GM11168 (cell line): ENCODE data around the gene EHF.

Source experiments
- in situ Hi-C: fragments of 300-500 bp; cut with MboI; formaldehyde crosslinking; loops from one replicate; pipeline ENCODE4 v1.12.0; 2022; ENCODE audit warnings: low sequenced_read_pairs; ENCODE audit not compliant: unreplicated experiment

EHF gene

DNA sequence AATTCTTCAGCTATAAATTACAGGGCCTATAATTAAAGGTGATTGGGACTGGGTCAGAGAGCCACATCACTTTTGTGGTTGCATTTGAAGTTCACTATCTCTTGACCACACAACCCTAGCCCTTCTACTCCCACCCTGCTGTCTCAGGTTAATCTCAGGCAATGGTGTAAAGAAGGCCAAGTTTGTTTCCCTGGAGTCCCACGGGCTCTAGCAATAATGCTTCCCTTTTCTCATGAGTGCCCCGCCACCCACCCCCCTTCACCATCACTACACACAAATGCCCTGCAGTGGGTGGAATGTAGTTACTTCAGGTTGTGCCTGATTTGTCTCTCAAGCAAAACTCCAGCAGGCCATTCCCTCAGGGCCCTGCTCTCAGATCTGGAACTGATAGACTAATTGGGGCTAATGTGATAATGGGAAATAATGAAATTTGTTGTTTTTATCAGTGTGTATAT lies 1.8 kb upstream of the EHF start:
- in situ Hi-C loops: no loop called here

GRCh38 chr11:34620202-34620601 lies 691 bp upstream of the EHF start:
- in situ Hi-C loops: no loop called here

GRCh38 chr11:34621876-34622275 lies 983 bp downstream of the EHF start:
- in situ Hi-C loops: no loop called here

DNA sequence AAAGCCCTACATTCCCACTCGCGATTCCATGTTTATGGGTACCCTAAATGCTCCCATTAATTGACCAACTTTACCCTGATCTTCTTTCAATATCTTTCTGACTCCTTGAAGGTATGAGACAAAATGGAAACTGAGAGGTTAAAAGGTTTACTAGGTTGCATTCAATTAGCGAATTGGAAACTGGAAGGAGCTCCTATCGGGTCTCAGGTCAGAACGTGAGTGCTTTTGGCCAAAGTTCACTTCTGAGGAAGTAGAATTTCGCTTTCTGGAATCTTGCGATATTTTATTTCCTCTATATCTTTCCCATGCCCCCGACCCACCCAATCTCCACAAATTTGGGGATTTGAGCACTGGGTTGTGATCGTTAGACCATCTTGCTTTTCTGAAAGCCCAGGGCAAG lies 2.6 kb downstream of the EHF start:
- in situ Hi-C loops: no loop called here

- in situ Hi-C loops: no loop called here
Observed at GRCh38 chr11:34624069-34624468, 3.2 kb downstream of the EHF start.

DNA sequence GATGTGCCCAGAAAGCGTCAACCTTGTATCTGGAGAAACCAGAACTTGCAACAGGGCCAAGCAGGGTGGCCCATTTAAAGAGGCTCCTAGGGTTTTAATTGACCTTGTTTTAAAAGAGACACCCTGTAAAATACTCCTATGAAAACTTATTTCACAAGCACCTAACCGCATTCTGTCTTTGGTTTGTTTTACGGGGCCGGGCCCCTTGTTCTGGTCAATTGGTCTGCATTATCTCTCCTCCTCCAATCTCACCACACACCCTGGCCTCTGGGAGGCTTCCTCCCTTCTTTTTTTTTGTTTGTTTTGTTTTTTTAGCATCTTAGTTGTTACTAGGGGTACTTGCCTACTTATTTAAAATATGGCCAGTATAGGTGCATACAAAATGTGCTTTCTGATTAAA lies 4.7 kb downstream of the EHF start:
- in situ Hi-C loops: no loop called here

GRCh38 chr11:34626393-34626792 lies 5.5 kb downstream of the EHF start:
- in situ Hi-C loops: no loop called here

DNA sequence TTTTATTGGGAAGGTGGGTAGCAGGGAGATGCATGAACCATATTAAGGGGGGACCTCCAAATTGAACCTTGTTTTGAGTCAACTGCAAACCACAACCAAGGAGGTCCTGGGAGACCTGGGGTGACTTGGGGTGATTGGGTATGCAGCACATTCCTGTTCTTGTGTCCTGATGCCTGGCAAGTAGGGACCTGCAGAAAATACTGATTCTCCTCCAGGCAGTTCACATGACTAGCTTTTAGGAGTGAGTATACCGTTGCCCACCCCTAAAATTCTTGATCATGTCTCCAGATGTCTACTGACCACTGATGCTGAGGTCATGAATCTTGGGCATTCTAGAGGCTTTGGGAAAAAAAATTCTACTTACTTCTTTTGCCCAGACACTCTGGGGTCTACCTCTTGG lies 6.3 kb downstream of the EHF start:
- in situ Hi-C loops: no loop called here

- in situ Hi-C loops: no loop called here
Observed at GRCh38 chr11:34629711-34630110, 8.8 kb downstream of the EHF start.

- in situ Hi-C loops: no loop called here
Observed at GRCh38 chr11:34630544-34630943, 9.7 kb downstream of the EHF start.

- in situ Hi-C loops: no loop called here
Observed at GRCh38 chr11:34631297-34631696, 10.4 kb downstream of the EHF start.

GRCh38 chr11:34631737-34632104 lies 10.8 kb downstream of the EHF start:
- in situ Hi-C loops: no loop called here

GRCh38 chr11:34632105-34632791 lies 11.4 kb downstream of the EHF start:
- in situ Hi-C loops: no loop called here

GRCh38 chr11:34633640-34633989 lies 12.7 kb downstream of the EHF start:
- in situ Hi-C loops: no loop called here

- in situ Hi-C loops: no loop called here
Observed at GRCh38 chr11:34633990-34634693, 13.2 kb downstream of the EHF start.

DNA sequence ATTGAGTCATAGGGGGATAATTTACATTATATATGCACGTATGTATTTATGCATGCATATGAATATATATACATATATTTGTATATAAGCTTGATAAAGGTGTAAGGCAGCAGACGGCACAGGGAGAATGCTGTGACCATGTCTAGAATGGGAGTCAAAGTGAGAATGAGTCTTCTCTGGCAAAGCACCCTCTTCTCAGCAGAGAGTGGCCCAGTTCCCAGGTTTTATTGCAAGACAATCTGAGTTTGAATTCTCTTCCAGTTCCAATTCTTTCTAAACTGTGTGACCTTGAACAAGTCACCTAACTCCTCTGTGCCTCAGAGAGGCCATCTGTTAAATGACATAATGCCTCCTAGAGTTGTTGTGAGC lies 13.8 kb downstream of the EHF start:
- in situ Hi-C loops: no loop called here

DNA sequence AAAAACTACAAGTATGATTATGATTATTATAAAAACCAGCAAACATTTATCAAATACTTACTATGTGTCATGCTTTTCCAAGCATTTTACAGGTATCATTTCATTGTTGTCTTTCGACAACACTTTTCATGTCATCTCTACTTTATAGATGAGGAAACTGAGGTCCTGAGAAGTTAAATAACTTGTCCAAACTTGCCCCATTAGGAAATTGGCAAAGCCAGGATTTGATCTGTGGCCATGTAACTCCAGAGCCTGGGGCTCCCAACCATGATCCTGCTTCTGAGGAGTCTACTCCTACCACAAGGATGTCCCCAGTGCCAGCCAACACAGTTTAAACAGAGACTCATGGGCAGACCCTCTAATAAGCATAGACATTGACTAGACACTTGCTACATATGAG lies 15.2 kb downstream of the EHF start:
- in situ Hi-C loops: no loop called here

DNA sequence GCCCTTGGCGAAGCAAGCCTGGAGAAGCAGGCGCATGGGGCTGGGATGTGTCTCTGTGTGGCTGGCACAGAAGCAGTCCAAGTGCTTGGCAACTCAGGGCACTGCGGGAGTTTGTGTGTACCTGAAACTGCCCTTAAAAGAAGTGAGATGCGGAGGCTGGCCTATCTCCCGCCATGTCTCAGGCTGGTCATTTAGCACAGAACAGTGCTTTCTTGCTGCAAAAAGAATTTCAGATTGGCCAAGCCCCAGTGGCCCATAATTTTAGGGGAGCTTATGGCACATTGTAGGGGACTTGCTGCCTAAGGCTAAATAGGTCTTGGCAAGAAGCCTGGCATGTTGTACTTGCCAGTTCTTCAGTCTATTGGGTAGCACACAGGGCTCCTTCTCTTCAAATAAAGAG lies 16.4 kb downstream of the EHF start:
- in situ Hi-C loops: no loop called here

- in situ Hi-C loops: no loop called here
Observed at GRCh38 chr11:34638897-34639296, 18.0 kb downstream of the EHF start.

- in situ Hi-C loops: no loop called here
Observed at GRCh38 chr11:34639545-34639944, 18.7 kb downstream of the EHF start.

DNA sequence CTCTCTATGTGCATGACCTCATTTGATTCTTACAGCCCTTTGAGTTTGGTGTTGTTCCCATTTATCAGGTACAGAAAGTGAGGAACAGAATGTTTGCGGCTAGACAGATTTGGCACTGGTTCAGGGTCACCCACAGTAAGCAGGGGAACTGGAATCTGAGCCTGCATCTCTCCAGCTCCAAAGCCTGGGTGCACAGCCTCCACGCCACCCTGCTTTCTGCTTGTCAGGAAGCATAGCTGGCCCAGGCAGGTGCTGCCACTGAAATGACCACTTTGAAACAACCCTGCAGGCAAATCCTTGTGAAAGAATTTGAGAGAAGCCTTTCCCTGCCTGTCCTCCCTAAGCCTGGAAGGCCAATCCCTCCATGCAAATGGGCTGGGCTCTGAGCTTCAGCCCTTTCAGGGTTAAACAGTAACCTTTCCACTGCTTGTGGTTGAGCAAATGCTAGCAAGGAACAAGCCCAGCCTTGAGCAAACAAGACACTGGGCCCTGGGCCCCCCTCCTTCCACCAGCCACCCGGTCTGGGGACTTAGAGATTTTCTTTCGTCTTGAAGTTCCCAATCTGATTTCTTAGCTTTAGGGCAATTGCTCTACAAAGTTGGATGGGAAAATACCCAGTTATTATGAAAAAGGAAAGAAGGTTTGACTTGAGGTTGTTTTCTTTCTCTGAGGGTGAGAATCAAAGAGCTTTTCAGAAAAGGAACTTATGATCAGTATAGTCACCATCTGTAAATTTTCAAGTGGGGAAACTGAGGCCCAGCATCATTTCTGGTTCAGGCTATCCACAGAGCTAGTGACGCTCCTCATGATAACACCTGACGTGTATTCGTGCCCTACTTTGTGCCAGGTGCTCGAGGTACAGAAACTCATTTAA lies 19.4 kb downstream of the EHF start:
- in situ Hi-C loops: no loop called here
